ENCODE results near the gene FBXO21.
"Not testable (repeated sequence)": the region's sequence is repeated elsewhere in the genome, so short reads cannot be mapped to it uniquely, and the experiment has no call there.

The FBXO21 gene

DNA sequence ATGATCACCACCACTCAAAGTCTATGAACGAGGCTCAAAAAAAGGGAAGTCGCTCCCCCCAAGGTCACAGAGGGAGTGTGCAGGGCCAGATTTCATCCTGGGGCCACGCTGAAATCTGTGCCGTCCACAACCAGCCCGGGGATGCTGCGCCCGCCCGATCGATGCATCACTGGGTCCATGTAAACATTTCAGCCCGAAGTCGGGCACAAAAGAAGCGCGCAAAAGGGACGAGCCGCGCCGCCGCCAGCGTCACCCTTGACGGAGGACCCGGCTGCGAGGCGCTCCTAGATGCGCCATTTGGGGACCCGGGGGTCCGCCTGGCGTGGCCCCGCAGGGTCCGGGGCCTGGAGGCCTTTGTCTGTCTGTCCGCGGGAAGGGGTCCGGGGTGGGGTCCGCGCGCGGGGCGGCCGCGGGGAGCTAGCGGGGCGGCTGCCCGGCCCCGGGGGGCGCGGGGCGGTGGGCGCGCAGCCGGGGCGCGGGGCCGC lies 503 bp downstream of the FBXO21 start:
- peaks cover 1 to 13% (median 7%) of the 10 kb centered on the region in 11 experiments; a peak in 12 of 22 replicates for H3K9me3 ChIP-seq (replicated peaks in 1 of 11)
- H4K20me1 ChIP-seq: peaks cover 0 to 33% (median 16%) of the 10 kb centered on the region in 11 experiments; a peak in 15 of 22 replicates
- H3K36me3 ChIP-seq: peaks cover 22 to 43% (median 37%) of the 10 kb centered on the region in 11 experiments
- no peak for TF ChIP-seq Cebpa-rat (IDR thresholded peaks at IDR 0.05)
- H3K9ac ChIP-seq: peak overlapping the region; percentile 86 to 93 (median 90)
- H3K27ac ChIP-seq: peak overlapping the region; percentile 78 to 90 (median 84)
- no peaks in the 10 kb centered on the region for H3K27me3 ChIP-seq
- H3K4me1 ChIP-seq: peaks cover 13 to 20% (median 16%) of the 10 kb centered on the region in 10 experiments
- H3K4me2 ChIP-seq: peak overlapping the region; percentile 77 to 94 (median 89)
- peak overlapping the region; percentile 84 to 96 (median 91) for H3K4me3 ChIP-seq

DNA sequence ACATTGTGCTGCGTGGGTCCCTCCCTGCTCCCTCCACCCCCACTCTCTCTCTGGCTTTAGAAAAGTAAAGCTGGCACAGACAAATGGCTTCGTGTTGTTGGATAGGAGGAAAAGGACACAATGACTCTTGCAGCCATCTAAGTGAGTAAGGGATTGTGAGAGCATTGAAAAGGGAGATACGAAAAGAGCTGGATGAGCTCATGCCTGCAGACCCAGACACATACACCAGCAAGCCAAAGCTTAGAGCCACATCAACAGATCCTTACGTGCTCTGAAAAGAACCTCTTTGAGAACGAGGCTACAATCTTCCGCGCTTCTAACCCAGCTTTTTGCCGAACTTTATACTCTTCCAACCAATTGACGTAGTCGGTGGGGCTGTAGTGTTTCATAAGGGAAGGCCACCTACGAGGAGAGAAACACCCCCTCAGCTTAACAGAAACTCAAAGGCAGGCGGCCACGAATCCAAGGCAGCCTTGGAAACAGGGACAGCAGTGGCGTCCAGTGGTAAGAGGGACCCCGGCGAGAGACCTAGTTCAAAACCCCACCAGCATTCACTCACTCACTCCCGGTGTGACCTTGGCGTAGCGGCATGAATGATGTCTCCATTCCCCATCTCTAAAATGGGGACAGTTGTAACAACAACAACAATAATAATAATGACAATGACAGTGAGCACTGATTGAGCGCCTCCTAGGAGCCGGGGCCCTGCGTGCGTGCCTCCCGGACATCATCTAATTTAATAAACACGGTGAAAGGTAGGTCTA lies 1.1 kb downstream of the FBXO21 start:
- H3K27ac ChIP-seq: peak overlapping the region in 10 of 11 experiments; percentile 78 to 90 (median 86); a peak in 20 of 22 replicates
- H3K27me3 ChIP-seq: no peaks in the 10 kb centered on the region
- H3K36me3 ChIP-seq: peaks cover 28 to 49% (median 44%) of the 10 kb centered on the region in 11 experiments
- peaks cover 5 to 19% (median 10%) of the 10 kb centered on the region in 11 experiments; a peak in 15 of 22 replicates for H3K9me3 ChIP-seq (replicated peaks in 1 of 11)
- H3K4me3 ChIP-seq: peak overlapping the region; percentile 84 to 96 (median 91)
- peak overlapping the region; percentile 77 to 94 (median 89) for H3K4me2 ChIP-seq
- TF ChIP-seq Cebpa-rat (IDR thresholded peaks at IDR 0.05): no peak
- peak overlapping the region; percentile 86 to 93 (median 90) for H3K9ac ChIP-seq
- H4K20me1 ChIP-seq: peaks cover 0 to 33% (median 16%) of the 10 kb centered on the region in 11 experiments; a peak in 15 of 22 replicates
- peaks cover 13 to 20% (median 16%) of the 10 kb centered on the region in 10 experiments for H3K4me1 ChIP-seq

DNA sequence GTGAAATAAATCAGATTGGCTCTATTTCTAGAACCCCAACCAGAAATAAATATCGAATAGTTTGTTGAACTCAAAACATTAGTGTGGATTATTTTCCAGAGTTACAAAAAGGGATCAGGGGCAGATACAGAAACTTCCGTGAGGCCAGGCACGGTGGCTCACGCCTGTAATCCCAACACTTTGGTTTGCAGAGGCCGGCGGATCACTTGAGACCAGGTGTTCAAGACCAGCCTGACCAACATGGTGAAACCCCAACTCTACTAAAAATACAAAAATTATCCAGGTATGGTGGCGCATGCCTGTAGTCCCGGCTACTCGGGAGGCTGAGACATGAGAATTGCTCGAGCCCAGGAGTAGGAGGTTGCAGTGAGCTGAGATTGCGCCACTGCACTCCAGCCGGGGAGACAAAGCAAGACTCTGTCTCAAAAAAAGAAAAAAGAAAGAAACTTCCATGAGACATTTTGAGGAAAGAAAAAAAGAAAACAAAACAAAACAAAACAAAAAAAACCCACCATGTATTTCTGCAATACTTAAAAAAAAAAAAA lies 2.1 kb downstream of the FBXO21 start:
- peaks cover 13 to 20% (median 16%) of the 10 kb centered on the region in 10 experiments for H3K4me1 ChIP-seq
- TF ChIP-seq Cebpa-rat (IDR thresholded peaks at IDR 0.05): 0 out of 22 replicates have a peak, but pooled peaks of 1 of the 11 experiments have one; percentile 8
- peaks cover 5 to 23% (median 19%) of the 10 kb centered on the region in 11 experiments; a peak in 21 of 22 replicates for H3K9me3 ChIP-seq (replicated peaks in 1 of 11)
- peak overlapping the region in 9 of 11 experiments; percentile 6 to 94 (median 88); a peak in 14 of 22 replicates for H3K4me2 ChIP-seq
- no peak overlapping the region for H3K27ac ChIP-seq
- no peaks in the 10 kb centered on the region for H3K27me3 ChIP-seq
- H3K9ac ChIP-seq: no peak overlapping the region
- no peak overlapping the region for H3K4me3 ChIP-seq
- H3K36me3 ChIP-seq: peaks cover 38 to 59% (median 53%) of the 10 kb centered on the region in 11 experiments
- H4K20me1 ChIP-seq: peaks cover 0 to 33% (median 16%) of the 10 kb centered on the region in 11 experiments; a peak in 15 of 22 replicates

DNA sequence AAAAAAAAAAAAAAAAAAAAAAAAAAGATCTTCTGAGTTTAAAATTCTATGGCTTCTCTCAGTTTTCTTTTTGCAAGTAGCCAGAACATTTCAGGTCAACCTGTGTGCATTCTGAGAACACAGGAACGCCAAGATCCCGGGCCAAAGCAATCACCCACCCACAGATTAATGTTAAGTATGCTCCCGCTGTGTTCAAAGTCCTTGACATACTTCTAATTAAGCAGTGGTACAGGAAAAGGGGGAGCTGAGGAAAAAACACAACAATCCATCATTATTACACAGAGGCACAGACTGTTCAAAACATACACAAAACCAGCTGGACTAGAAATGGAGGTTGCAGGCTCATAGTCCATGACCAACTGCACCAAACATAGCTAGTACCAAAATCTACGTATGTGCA lies 2.8 kb downstream of the FBXO21 start:
- Histone ChIP-seq H3K9ac (no peak overlapping the region), H3K4me2 (no peak overlapping the region), H4K20me1 (peaks cover 0 to 33% (median 16%) of the 10 kb centered on the region in 11 experiments; a peak in 15 of 22 replicates), H3K36me3 (peaks cover 46 to 67% (median 61%) of the 10 kb centered on the region in 11 experiments), H3K27ac (no peak overlapping the region), H3K9me3 (replicated peaks in 1 of 11) (peaks cover 13 to 31% (median 27%) of the 10 kb centered on the region in 11 experiments), H3K4me3 (no peak overlapping the region), H3K4me1 (peaks cover 13 to 20% (median 16%) of the 10 kb centered on the region in 10 experiments), H3K27me3 (no peaks in the 10 kb centered on the region)
- no peak for TF ChIP-seq Cebpa-rat (IDR thresholded peaks at IDR 0.05)

DNA sequence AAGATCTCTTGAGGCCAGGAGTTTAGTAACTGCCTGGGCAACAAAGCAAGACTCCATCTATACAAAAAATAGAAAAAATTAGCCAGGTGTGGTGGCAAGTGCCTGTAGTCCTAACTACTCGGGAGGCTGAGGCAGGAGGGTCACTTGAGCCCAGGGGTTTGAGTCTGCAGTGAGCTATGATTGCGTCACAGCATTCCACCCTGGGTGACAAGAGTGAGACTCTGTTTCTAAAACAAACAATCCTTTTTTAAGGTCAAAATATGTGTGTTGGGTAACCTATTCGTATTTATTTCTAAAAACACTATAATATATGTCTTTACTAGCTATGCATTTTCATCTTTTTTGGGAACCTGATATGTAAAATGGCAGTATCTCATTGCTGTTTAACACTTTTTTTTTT lies 7.4 kb downstream of the FBXO21 start:
- H3K4me3 ChIP-seq: 0 out of 20 replicates have a peak overlapping the region, but pooled peaks of 1 of the 10 experiments have one; percentile 19
- H3K27me3 ChIP-seq: no peaks in the 10 kb centered on the region
- peaks cover 89 to 100% (median 99%) of the 10 kb centered on the region in 11 experiments for H3K36me3 ChIP-seq
- no peak overlapping the region for H3K9ac ChIP-seq
- H3K9me3 ChIP-seq (replicated peaks in 1 of 11): peaks cover 31 to 50% (median 44%) of the 10 kb centered on the region in 11 experiments
- H3K4me2 ChIP-seq: no peak overlapping the region
- TF ChIP-seq Cebpa-rat (IDR thresholded peaks at IDR 0.05): peak in 1 of 11 experiments; percentile 47; a peak in 1 of 22 replicates
- H3K27ac ChIP-seq: no peak overlapping the region
- H4K20me1 ChIP-seq: peaks cover 0 to 25% (median 6%) of the 10 kb centered on the region in 11 experiments; a peak in 8 of 22 replicates
- H3K4me1 ChIP-seq: no peaks in the 10 kb centered on the region

DNA sequence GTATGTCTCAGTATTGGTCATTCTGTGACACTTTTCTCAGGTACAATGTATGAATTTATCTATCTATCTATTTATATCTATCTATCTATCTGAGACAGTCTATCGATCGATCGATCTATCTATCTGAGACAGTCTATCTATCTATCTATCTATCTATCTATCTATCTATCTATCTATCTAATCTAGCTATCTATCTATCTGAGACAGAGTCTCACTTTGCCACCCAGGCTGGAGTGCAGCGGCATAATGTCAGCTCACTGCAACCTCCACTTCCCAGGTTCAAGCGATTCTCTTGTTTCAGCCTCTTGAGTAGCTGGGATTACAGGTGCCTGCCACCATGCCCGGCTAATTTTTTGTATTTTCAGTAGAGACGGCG lies 8.8 kb downstream of the FBXO21 start:
- not testable (repeated sequence) for H3K9ac ChIP-seq, H3K27ac ChIP-seq, H3K27me3 ChIP-seq, H3K4me1 ChIP-seq, H3K4me3 ChIP-seq, H3K4me2 ChIP-seq
- peaks cover 0 to 18% (median 6%) of the 10 kb centered on the region in 11 experiments; a peak in 7 of 22 replicates for H4K20me1 ChIP-seq
- peaks cover 31 to 50% (median 44%) of the 10 kb centered on the region in 11 experiments for H3K9me3 ChIP-seq (replicated peaks in 1 of 11)
- peaks cover 96 to 100% (median 99%) of the 10 kb centered on the region in 11 experiments for H3K36me3 ChIP-seq

DNA sequence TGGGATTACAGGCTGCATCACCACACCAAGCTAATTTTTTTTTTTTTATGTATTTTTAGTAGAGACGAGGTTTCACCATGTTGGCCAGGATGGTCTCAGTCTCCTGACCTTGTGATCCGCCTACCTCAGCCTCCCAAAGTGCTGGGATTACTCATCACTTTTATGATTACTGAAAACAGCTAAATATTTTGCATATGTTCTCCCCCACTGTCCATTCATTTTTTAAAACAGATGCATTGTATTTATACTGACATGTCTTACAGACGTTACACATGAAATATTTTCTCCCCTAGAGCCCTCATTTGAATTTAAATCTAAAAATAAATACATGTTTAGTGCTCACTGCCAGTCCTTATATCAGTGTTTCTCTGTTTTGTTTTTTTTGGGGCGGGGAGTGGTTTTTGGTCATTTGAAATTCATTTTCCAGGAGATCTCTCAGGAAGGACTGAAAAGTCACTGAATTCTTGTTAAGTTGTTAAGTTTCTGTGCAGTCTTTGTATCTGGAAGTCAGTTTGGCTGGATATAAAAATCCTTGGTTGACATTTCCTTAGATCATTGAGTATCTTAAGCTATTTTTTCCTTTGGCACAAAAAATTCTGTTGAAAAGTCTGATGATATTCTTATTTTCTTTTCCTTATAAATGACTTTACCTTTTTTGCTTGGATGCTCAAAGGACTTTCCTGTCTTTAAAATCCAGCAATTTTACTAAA lies 9.4 kb downstream of the FBXO21 start:
- no peak overlapping the region for H3K4me3 ChIP-seq
- no peak overlapping the region for H3K4me2 ChIP-seq
- H3K27me3 ChIP-seq: no peaks in the 10 kb centered on the region
- no peak overlapping the region for H3K9ac ChIP-seq
- no peak overlapping the region for H3K27ac ChIP-seq
- H4K20me1 ChIP-seq: peaks cover 0 to 13% (median 6%) of the 10 kb centered on the region in 11 experiments; a peak in 6 of 22 replicates
- no peak for TF ChIP-seq Cebpa-rat (IDR thresholded peaks at IDR 0.05)
- H3K36me3 ChIP-seq: peaks cover 96 to 100% (median 99%) of the 10 kb centered on the region in 11 experiments
- H3K9me3 ChIP-seq (replicated peaks in 1 of 11): peaks cover 31 to 50% (median 44%) of the 10 kb centered on the region in 11 experiments
- H3K4me1 ChIP-seq: no peaks in the 10 kb centered on the region

DNA sequence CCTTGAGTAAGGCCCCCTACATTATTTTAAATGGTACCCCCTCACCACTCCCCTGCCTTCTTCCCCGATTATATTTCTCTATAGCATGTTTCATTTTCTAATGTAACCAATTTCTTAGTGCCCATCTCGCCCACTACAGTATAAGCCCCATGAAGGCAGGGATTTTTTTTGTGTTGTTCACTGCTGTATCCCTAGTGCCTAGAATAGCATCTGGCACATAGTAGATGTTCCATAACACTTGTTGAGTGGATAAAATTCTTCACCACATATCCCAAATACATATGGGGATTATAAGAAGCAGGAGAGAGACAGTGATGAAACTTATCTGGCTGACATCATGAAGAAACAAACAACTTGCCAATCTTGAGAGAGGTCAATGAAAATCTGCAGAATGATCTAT lies 11.5 kb downstream of the FBXO21 start:
- Histone ChIP-seq H3K4me2 (no peak overlapping the region), H3K4me3 (no peak overlapping the region), H4K20me1 (peaks cover 0 to 13% (median 6%) of the 10 kb centered on the region in 11 experiments; a peak in 8 of 22 replicates), H3K27ac (no peak overlapping the region), H3K9ac (no peak overlapping the region), H3K36me3 (peaks cover 96 to 100% (median 99%) of the 10 kb centered on the region in 11 experiments), H3K4me1 (no peaks in the 10 kb centered on the region), H3K27me3 (no peaks in the 10 kb centered on the region), H3K9me3 (replicated peaks in 1 of 11) (peaks cover 29 to 34% (median 32%) of the 10 kb centered on the region in 11 experiments)
- no peak for TF ChIP-seq Cebpa-rat (IDR thresholded peaks at IDR 0.05)

Measured in BLaER1 treated with 17β-estradiol and CSF1 and Interleukin-3, amounts not matched to agents 10 nM and 100 nM (cell line).